ENCODE measurements around the gene TUBB2B. TPM values are rescaled to one million over a fixed set of nuclear protein-coding genes. Genes with fewer than 3 reads are reported as not detected.
A peak's percentile ranks its signal among the peaks of the same experiment; 100 is the strongest.
"Not testable (repeated sequence)": the region's sequence is repeated elsewhere in the genome, so short reads cannot be mapped to it uniquely, and the experiment has no call there.

Gene TUBB2B
- total and polyA plus RNA-seq, 9 of the 15 experiments (the other 6 are each of a cell fraction or from before 2014, with no cell fraction given), result 0.11 to 9.7 (median 4.6) TPM

- H3K79me2 ChIP-seq (ENCODE audit: control insufficient read depth, insufficient read depth, low read length), result peaks cover 11% of the 10 kb centered on the region; the same call in 2 of the 3 replicates
- TF ChIP-seq BCOR (IDR thresholded peaks at IDR 0.05) (peak; percentile 59), ZNF146 (CRISPR knock-in tag; IDR thresholded peaks at IDR 0.05; ENCODE audit: unreplicated experiment) (peak; percentile 15)
- H3K36me3 ChIP-seq (ENCODE audit: control insufficient read depth, insufficient read depth, low read length); DNase-seq (ENCODE audit: extremely low read depth in 1 of 4, low spot score in 3 of 4); H3K27me3 ChIP-seq (ENCODE audit: control insufficient read depth in 2 of 2, insufficient read depth in 2 of 2, low read length in 2 of 2); H3K4me2 ChIP-seq (ENCODE audit: insufficient read depth, low read length); H2AFZ ChIP-seq (ENCODE audit: low read depth, low read length); POLR2A ChIA-PET; CTCF ChIA-PET (ENCODE audit: low intra/inter-chr PET ratio); BruUV-seq (replicated peaks); H3K27ac ChIP-seq (ENCODE audit: extremely low read depth, low read depth, low read length); intact Hi-C loops (cut with micrococcal nuclease); FAIRE-seq; H4K20me1 ChIP-seq (replicated peaks; ENCODE audit: control insufficient read depth, insufficient read depth, low read length); ATAC-seq; H3K9me3 ChIP-seq (replicated peaks; ENCODE audit: control insufficient read depth, insufficient read depth, low read depth, low read length); H3K4me3 ChIP-seq; H3K9me1 ChIP-seq (ENCODE audit: control insufficient read depth, insufficient read depth, low read length); in situ Hi-C loops (cut with MboI); H3K9ac ChIP-seq (ENCODE audit: insufficient read depth in 1 of 2, low read depth in 2 of 2, low read length in 2 of 2): not testable (repeated sequence)
- peaks cover 19 to 21% of the 10 kb centered on the region in 2 experiments; a peak in 4 of 5 replicates for H3K4me1 ChIP-seq (replicated peaks in 1 of 2; ENCODE audit: control insufficient read depth in 2 of 2, insufficient read depth in 2 of 2, low read length in 2 of 2)
- 89% methylated on average over 3 of the region's 5 CpGs for WGBS (ENCODE audit: insufficient coverage, low coverage, missing lambda C conversion rate)
Observed at GRCh38 chr6:3197734-3198133, 29.7 kb downstream of the TUBB2B start.

GRCh38 chr6:3196770-3197169, 30.7 kb downstream of the TUBB2B start:
- Histone ChIP-seq H3K4me2 (ENCODE audit: insufficient read depth, low read length) (no peak overlapping the region), H3K79me2 (ENCODE audit: control insufficient read depth, insufficient read depth, low read length) (peaks cover 11% of the 10 kb centered on the region; the same call in 2 of the 3 replicates), H3K9ac (ENCODE audit: insufficient read depth in 1 of 2, low read depth in 2 of 2, low read length in 2 of 2) (peak overlapping the region in 1 of 2 experiments; percentile 53; a peak in 1 of 4 replicates), H3K4me3 (no peak overlapping the region), H3K36me3 (ENCODE audit: control insufficient read depth, insufficient read depth, low read length) (no peaks in the 10 kb centered on the region), H3K27me3 (ENCODE audit: control insufficient read depth in 2 of 2, insufficient read depth in 2 of 2, low read length in 2 of 2) (no peaks in the 10 kb centered on the region), H4K20me1 (replicated peaks; ENCODE audit: control insufficient read depth, insufficient read depth, low read length) (no peaks in the 10 kb centered on the region), H2AFZ (ENCODE audit: low read depth, low read length) (peak overlapping the region; percentile 92), H3K9me1 (ENCODE audit: control insufficient read depth, insufficient read depth, low read length) (no peaks in the 10 kb centered on the region), H3K27ac (ENCODE audit: extremely low read depth, low read depth, low read length) (peak overlapping the region; percentile 65; the same call in 2 of the 3 replicates), H3K9me3 (replicated peaks; ENCODE audit: control insufficient read depth, insufficient read depth, low read depth, low read length) (peaks cover 8% of the 10 kb centered on the region; the same call in 1 of the 2 replicates), H3K4me1 (replicated peaks in 1 of 2; ENCODE audit: control insufficient read depth in 2 of 2, insufficient read depth in 2 of 2, low read length in 2 of 2) (peaks cover 12 to 16% of the 10 kb centered on the region in 2 experiments; a peak in 4 of 5 replicates)
- ChIA-PET CTCF (ENCODE audit: low intra/inter-chr PET ratio) (interaction anchor here (0.6 kb wide), 1 partner anchor 405 kb away, joined by 4 read pairs; no protein-coding TSS in a partner anchor), POLR2A (interaction anchor here (0.8 to 1.4 kb wide), 3 partner anchors 16 to 39 kb away, joined by 3 to 6 read pairs (median 4); partner anchors contain the start of gene TUBB2A)
- in situ Hi-C loops (cut with MboI), result no loop called here
- DNase-seq (ENCODE audit: extremely low read depth in 1 of 4, low spot score in 3 of 4) (peak in 2 of 4 experiments; percentile 47 to 59), FAIRE-seq (peak; percentile 55), ATAC-seq (0 out of 3 replicates have a peak, but pooled peaks have one; percentile 17)
- intact Hi-C loops (cut with micrococcal nuclease), result loop anchor here (1.0 kb wide), 1 partner anchor 70 kb away; no protein-coding TSS in a partner anchor
- no TSS peak for BruUV-seq (replicated peaks)
- 32% methylated on average over 5 of the region's 5 CpGs for WGBS (ENCODE audit: insufficient coverage, low coverage, missing lambda C conversion rate)
- peak; percentile 47; the same call in 1 of the 2 replicates for TF ChIP-seq DPF2 (IDR thresholded peaks at IDR 0.05)
- TF ChIP-seq, protein P1, sequence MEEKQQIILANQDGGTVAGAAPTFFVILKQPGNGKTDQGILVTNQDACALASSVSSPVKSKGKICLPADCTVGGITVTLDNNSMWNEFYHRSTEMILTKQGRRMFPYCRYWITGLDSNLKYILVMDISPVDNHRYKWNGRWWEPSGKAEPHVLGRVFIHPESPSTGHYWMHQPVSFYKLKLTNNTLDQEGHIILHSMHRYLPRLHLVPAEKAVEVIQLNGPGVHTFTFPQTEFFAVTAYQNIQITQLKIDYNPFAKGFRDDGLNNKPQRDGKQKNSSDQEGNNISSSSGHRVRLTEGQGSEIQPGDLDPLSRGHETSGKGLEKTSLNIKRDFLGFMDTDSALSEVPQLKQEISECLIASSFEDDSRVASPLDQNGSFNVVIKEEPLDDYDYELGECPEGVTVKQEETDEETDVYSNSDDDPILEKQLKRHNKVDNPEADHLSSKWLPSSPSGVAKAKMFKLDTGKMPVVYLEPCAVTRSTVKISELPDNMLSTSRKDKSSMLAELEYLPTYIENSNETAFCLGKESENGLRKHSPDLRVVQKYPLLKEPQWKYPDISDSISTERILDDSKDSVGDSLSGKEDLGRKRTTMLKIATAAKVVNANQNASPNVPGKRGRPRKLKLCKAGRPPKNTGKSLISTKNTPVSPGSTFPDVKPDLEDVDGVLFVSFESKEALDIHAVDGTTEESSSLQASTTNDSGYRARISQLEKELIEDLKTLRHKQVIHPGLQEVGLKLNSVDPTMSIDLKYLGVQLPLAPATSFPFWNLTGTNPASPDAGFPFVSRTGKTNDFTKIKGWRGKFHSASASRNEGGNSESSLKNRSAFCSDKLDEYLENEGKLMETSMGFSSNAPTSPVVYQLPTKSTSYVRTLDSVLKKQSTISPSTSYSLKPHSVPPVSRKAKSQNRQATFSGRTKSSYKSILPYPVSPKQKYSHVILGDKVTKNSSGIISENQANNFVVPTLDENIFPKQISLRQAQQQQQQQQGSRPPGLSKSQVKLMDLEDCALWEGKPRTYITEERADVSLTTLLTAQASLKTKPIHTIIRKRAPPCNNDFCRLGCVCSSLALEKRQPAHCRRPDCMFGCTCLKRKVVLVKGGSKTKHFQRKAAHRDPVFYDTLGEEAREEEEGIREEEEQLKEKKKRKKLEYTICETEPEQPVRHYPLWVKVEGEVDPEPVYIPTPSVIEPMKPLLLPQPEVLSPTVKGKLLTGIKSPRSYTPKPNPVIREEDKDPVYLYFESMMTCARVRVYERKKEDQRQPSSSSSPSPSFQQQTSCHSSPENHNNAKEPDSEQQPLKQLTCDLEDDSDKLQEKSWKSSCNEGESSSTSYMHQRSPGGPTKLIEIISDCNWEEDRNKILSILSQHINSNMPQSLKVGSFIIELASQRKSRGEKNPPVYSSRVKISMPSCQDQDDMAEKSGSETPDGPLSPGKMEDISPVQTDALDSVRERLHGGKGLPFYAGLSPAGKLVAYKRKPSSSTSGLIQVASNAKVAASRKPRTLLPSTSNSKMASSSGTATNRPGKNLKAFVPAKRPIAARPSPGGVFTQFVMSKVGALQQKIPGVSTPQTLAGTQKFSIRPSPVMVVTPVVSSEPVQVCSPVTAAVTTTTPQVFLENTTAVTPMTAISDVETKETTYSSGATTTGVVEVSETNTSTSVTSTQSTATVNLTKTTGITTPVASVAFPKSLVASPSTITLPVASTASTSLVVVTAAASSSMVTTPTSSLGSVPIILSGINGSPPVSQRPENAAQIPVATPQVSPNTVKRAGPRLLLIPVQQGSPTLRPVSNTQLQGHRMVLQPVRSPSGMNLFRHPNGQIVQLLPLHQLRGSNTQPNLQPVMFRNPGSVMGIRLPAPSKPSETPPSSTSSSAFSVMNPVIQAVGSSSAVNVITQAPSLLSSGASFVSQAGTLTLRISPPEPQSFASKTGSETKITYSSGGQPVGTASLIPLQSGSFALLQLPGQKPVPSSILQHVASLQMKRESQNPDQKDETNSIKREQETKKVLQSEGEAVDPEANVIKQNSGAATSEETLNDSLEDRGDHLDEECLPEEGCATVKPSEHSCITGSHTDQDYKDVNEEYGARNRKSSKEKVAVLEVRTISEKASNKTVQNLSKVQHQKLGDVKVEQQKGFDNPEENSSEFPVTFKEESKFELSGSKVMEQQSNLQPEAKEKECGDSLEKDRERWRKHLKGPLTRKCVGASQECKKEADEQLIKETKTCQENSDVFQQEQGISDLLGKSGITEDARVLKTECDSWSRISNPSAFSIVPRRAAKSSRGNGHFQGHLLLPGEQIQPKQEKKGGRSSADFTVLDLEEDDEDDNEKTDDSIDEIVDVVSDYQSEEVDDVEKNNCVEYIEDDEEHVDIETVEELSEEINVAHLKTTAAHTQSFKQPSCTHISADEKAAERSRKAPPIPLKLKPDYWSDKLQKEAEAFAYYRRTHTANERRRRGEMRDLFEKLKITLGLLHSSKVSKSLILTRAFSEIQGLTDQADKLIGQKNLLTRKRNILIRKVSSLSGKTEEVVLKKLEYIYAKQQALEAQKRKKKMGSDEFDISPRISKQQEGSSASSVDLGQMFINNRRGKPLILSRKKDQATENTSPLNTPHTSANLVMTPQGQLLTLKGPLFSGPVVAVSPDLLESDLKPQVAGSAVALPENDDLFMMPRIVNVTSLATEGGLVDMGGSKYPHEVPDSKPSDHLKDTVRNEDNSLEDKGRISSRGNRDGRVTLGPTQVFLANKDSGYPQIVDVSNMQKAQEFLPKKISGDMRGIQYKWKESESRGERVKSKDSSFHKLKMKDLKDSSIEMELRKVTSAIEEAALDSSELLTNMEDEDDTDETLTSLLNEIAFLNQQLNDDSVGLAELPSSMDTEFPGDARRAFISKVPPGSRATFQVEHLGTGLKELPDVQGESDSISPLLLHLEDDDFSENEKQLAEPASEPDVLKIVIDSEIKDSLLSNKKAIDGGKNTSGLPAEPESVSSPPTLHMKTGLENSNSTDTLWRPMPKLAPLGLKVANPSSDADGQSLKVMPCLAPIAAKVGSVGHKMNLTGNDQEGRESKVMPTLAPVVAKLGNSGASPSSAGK (IDR thresholded peaks at IDR 0.05), result 0 out of 2 replicates have a peak, but pooled peaks have one; percentile 13
